Mucosa of descending colon (tissue), 3 donors: ENCODE measurements around the gene TMEM81. TPM values are rescaled to one million over a fixed set of nuclear protein-coding genes. Genes with fewer than 3 reads are reported as not detected.

Experiments used
- ATAC-seq: fragments of 200-7000 bp; cut with Tn5 transposase; one replicate; pipeline ENCODE4 v1.9.1; 2020; ENCODE audit warnings: mild to moderate bottlenecking, moderate library complexity
- DNase-seq, 3 donors: peaks; one replicate each; pipeline ENCODE4 v3.0.0-alpha.2; 2020
- H3K36me3 ChIP-seq: fragments of 200-600 bp; one replicate; pipeline ENCODE4 v1.8.0; 2021; ENCODE audit warnings: low read depth, mild to moderate bottlenecking
- H3K4me1 ChIP-seq: fragments of 200-600 bp; one replicate; pipeline ENCODE4 v1.8.0; 2021; ENCODE audit warnings: low read depth, mild to moderate bottlenecking
- H3K4me3 ChIP-seq: fragments of 200-600 bp; one replicate; pipeline ENCODE4 v1.8.0; 2021; ENCODE audit warnings: mild to moderate bottlenecking
- H3K9me3 ChIP-seq: fragments of 200-600 bp; one replicate; pipeline ENCODE4 v1.8.0; 2021; ENCODE audit warnings: mild to moderate bottlenecking
- intact Hi-C, 2 donors: fragments of 100-400 bp; cut with DNase I in 1 of 2; cut with micrococcal nuclease in 1 of 2; formaldehyde crosslinking; loops; one replicate each; pipeline versions ENCODE4 v1.11.0 to v1.11.1; 2022; cut with DNase I, micrococcal nuclease
- total RNA-seq, 3 donors: library from RNA; stranded (reverse); fragmentation: NEBNext Ultra II Directional in 2 of 3; extraction: Animal tissue kit (Norgen Biotek cat#: 25700) in 2 of 3; gene quantifications; one replicate each; pipeline versions ENCODE4 v1.2.1 to v1.2.4, GENCODE V29; 2021 to 2023
- TF ChIP-seq, protein P1 (sequence below): fragments of 200-600 bp; IDR thresholded peaks from one replicate; pipeline ENCODE4 v1.8.0; 2022; ENCODE audit warnings: antibody characterized with exemption, mild to moderate bottlenecking
- donor health status: DM: no; HTN: no; CAD: no; lungs with moderate emphysema.
- donor health status: DM: no; HTN: no; CAD: no.
- donor health status: DM: no; HTN: yes; CAD: no.

TMEM81 gene
- total RNA-seq, 3 donors from 2014 or later, result 1.9 to 3.8 (median 2.3) TPM

- Histone ChIP-seq H3K36me3 (no peaks in the 10 kb centered on the region), H3K4me3 (no peak overlapping the region), H3K9me3 (no peaks in the 10 kb centered on the region), H3K4me1 (no peaks in the 10 kb centered on the region)
- DNase-seq (no peak), ATAC-seq (peak; percentile 55)
- intact Hi-C loops, result no loop called here
- TF ChIP-seq, protein P1, sequence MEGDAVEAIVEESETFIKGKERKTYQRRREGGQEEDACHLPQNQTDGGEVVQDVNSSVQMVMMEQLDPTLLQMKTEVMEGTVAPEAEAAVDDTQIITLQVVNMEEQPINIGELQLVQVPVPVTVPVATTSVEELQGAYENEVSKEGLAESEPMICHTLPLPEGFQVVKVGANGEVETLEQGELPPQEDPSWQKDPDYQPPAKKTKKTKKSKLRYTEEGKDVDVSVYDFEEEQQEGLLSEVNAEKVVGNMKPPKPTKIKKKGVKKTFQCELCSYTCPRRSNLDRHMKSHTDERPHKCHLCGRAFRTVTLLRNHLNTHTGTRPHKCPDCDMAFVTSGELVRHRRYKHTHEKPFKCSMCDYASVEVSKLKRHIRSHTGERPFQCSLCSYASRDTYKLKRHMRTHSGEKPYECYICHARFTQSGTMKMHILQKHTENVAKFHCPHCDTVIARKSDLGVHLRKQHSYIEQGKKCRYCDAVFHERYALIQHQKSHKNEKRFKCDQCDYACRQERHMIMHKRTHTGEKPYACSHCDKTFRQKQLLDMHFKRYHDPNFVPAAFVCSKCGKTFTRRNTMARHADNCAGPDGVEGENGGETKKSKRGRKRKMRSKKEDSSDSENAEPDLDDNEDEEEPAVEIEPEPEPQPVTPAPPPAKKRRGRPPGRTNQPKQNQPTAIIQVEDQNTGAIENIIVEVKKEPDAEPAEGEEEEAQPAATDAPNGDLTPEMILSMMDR, result no peak
Measured at GRCh38 chr1:205091043-205091740, 6.9 kb upstream of the TMEM81 start.

GRCh38 chr1:205088341-205088740 is 4.1 kb upstream of the TMEM81 start:
- H3K9me3 ChIP-seq, result no peaks in the 10 kb centered on the region
- TF ChIP-seq, protein P1, result no peak
- no peak for ATAC-seq

DNA sequence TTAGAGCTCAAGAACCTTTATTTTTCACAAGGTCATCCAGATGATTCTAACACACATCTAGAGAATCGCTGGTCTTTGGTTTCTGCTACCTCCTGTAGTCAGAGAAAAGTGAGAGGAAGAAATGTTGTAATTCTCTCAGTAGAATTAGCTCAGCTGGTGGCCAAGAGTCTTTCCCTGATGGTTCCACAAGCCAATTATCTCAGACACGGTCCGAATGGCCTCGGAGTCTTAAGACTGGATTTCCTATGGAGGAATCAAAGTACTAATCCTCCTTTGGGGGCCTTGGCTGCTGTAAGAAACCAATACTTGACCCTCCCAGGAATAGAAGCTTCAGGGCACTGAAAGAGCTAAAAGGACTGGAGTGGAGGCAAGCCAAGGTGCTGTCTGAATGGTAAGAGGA is 1.8 kb downstream of the TMEM81 start:
- intact Hi-C loops, result no loop called here
- H3K4me3 ChIP-seq, result no peak overlapping the region
- no peak for ATAC-seq
- TF ChIP-seq, protein P1, result no peak
- no peak for DNase-seq
- no peaks in the 10 kb centered on the region for H3K9me3 ChIP-seq
- no peaks in the 10 kb centered on the region for H3K36me3 ChIP-seq
- no peaks in the 10 kb centered on the region for H3K4me1 ChIP-seq

More at GRCh38 chr1:205088341-205088740, 4.1 kb upstream of the TMEM81 start:
- no peak for DNase-seq
- no peak overlapping the region for H3K4me3 ChIP-seq
- intact Hi-C loops, result no loop called here
- H3K36me3 ChIP-seq, result no peaks in the 10 kb centered on the region
- no peaks in the 10 kb centered on the region for H3K4me1 ChIP-seq

DNA sequence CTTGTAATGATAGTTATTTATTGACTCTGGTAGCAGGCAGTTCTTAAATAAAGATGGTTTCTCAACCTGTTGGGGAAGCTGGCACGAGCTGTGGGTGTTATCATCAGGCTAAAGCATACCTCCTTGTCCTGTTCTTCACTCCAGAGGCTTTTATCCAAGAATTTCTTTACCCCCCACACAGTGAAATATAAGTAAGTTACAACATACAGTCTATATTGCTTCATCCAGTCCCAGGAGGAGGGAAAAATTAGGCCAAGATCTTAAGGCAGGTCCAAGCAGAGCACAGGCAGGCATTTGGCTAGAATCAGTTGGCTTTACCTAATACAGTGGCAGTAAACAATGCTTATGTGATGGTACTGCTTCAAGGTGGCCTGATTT is 6.3 kb downstream of the TMEM81 start:
- intact Hi-C loops, result no loop called here
- DNase-seq, result no peak
- TF ChIP-seq, protein P1, result no peak
- Histone ChIP-seq H3K4me3 (no peak overlapping the region), H3K9me3 (no peaks in the 10 kb centered on the region), H3K36me3 (no peaks in the 10 kb centered on the region), H3K4me1 (no peaks in the 10 kb centered on the region)
- no peak for ATAC-seq

DNA sequence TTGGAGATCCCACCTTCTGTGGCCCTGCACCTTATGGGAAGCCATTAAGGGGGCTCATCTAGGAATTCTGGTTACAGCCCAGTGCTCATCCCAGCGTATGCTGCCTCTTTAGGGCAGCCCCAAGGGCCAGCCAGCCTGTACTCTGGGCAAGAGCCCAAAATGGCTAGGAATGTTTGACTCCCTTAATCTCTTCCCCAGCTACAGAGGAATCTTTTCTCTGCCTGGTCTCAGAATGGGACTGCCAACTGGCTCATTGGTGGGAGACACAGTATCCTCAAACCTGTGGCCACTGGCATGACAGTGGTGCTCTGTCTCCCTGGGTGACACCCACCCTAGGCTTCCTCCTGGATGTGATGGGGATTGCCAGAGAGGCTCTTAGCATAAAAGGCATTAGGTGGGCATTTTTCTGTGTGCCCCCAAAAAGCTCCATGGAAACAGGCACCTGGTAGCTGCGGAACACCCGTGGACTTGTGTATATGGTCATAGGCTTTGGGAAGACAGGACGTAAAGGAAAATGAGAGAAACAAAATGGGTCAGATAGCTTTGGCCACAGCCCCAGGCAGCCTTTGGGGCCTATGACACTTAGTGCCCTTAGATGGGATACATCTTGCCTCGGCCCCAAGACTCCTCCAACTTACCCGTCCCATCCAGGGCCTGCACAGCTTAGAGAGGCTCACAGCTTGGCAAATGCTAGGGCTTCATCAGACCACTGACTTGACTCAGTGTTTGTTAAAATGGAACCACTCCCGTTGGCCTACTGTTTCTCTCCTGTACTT is 6.9 kb downstream of the TMEM81 start:
- Histone ChIP-seq H3K36me3 (no peaks in the 10 kb centered on the region), H3K4me3 (no peak overlapping the region), H3K9me3 (no peaks in the 10 kb centered on the region), H3K4me1 (no peaks in the 10 kb centered on the region)
- no peak for ATAC-seq
- TF ChIP-seq, protein P1, result no peak
- no peak for DNase-seq
- intact Hi-C loops, result no loop called here
